CD8-positive, alpha-beta memory T cell (primary cell): ENCODE data around the gene LHPP. TPM values are rescaled to one million over a fixed set of nuclear protein-coding genes. Genes with fewer than 3 reads are reported as not detected.

ENCODE experiments used
- CTCF ChIA-PET: fragments of 350-600 bp; sonication (Branson Sonifier 250); formaldehyde crosslinking; loops from one replicate; lab custom pipeline; 2021; ENCODE audit warnings: antibody characterized with exemption; lab: Charles Lee
- POLR2A ChIA-PET: fragments of 350-600 bp; sonication (Branson Sonifier 250); formaldehyde crosslinking; loops from one replicate; lab custom pipeline; 2021; ENCODE audit warnings: antibody characterized with exemption; lab: Charles Lee
- DNase-seq, 5 donors: peaks; one replicate each; pipeline versions ENCODE4 v3.0.0 to v3.0.0-alpha.2; 2020 to 2022; ENCODE audit warnings: mixed read lengths in 1 of 5
- H3K27ac ChIP-seq: one replicate; pipeline ENCODE4 v1.7.0; 2013; ENCODE audit warnings: low read depth, mild to moderate bottlenecking, low read length, moderate library complexity
- H3K27me3 ChIP-seq: 2 replicates; pipeline ENCODE4 v1.7.0; 2013; ENCODE audit warnings: low read length, mild to moderate bottlenecking; ENCODE audit not compliant: insufficient read depth, poor library complexity, severe bottlenecking
- H3K36me3 ChIP-seq: 2 replicates; pipeline ENCODE4 v1.7.0; 2013; ENCODE audit warnings: mild to moderate bottlenecking, low read length, moderate library complexity; ENCODE audit not compliant: insufficient read depth
- H3K4me1 ChIP-seq: 2 replicates; pipeline ENCODE4 v1.7.0; 2013; ENCODE audit warnings: mild to moderate bottlenecking, low read length, moderate library complexity; ENCODE audit not compliant: insufficient read depth
- H3K4me3 ChIP-seq: 2 replicates; pipeline ENCODE4 v1.7.0; 2013; ENCODE audit warnings: mild to moderate bottlenecking, low read length
- H3K9me3 ChIP-seq: 2 replicates; pipeline ENCODE4 v1.7.0; 2013; ENCODE audit warnings: mild to moderate bottlenecking, low read length
- H3K27ac Mint-ChIP-seq, 8 donors: one replicate each; pipeline ENCODE4 v1.8.0; 2020 to 2021; ENCODE audit warnings: mixed read lengths in 8 of 8, mild to moderate bottlenecking in 6 of 8, inconsistent platforms in 3 of 8, moderate library complexity in 3 of 8
- H3K27me3 Mint-ChIP-seq, 2 donors: one replicate each; pipeline ENCODE4 v1.8.0; 2020 to 2021; ENCODE audit warnings: mixed read lengths in 2 of 2, mild to moderate bottlenecking in 1 of 2, moderate library complexity in 1 of 2
- H3K36me3 Mint-ChIP-seq, 3 donors: one replicate each; pipeline ENCODE4 v1.8.0; 2020 to 2021; ENCODE audit warnings: mixed read lengths in 3 of 3, inconsistent platforms in 1 of 3, mild to moderate bottlenecking in 1 of 3
- H3K4me1 Mint-ChIP-seq, 3 donors: one replicate each; pipeline ENCODE4 v1.8.0; 2020 to 2021; ENCODE audit warnings: mixed read lengths in 3 of 3, inconsistent platforms in 1 of 3, mild to moderate bottlenecking in 1 of 3
- H3K4me3 Mint-ChIP-seq, 7 donors: one replicate each; pipeline ENCODE4 v1.8.0; 2020 to 2021; ENCODE audit warnings: mixed read lengths in 7 of 7, mild to moderate bottlenecking in 6 of 7, moderate library complexity in 4 of 7, inconsistent platforms in 2 of 7
- H3K9me3 Mint-ChIP-seq, 5 donors: one replicate each; pipeline ENCODE4 v1.8.0; 2020 to 2022; ENCODE audit warnings: mixed read lengths in 5 of 5, mild to moderate bottlenecking in 3 of 5, moderate library complexity in 2 of 5, inconsistent platforms in 1 of 5
- polyA plus RNA-seq: library from polyadenylated mRNA; unstranded; fragments of 300-500 nt; fragmentation: Illumina TruSeq; gene quantifications from one replicate; pipeline ENCODE4 v1.2.3, GENCODE V29; 2021
- total RNA-seq, 2 experiments: library from RNA; stranded (reverse); gene quantifications; one replicate each; pipeline ENCODE4 v1.2.3, GENCODE V29; 2021

Gene LHPP
- total and polyA plus RNA-seq, 3 experiments from 2014 or later: 5.2 to 19.1 (median 6.3) TPM

- no peaks in the 10 kb centered on the region for H3K9me3 Mint-ChIP-seq
- peaks cover 4 to 11% (median 5%) of the 10 kb centered on the region in 3 donors for H3K36me3 Mint-ChIP-seq
- Histone ChIP-seq H3K27ac (no peak overlapping the region), H3K9me3 (no peaks in the 10 kb centered on the region), H3K4me3 (no peak overlapping the region), H3K36me3 (no peaks in the 10 kb centered on the region), H3K27me3 (no peaks in the 10 kb centered on the region), H3K4me1 (no peaks in the 10 kb centered on the region)
- H3K27me3 Mint-ChIP-seq: no peaks in the 10 kb centered on the region
- no peak overlapping the region for H3K27ac Mint-ChIP-seq
- ChIA-PET CTCF (no interaction called here), POLR2A (no interaction called here)
- no peak overlapping the region for H3K4me3 Mint-ChIP-seq
- DNase-seq: peak in 1 of 5 donors; percentile 11
- H3K4me1 Mint-ChIP-seq: no peaks in the 10 kb centered on the region
Measured at GRCh38 chr10:124522131-124522932, 60.7 kb downstream of the LHPP start.

- Mint-ChIP-seq H3K4me3 (no peak overlapping the region), H3K27ac (peak overlapping the region in 1 of 8 donors; percentile 33), H3K36me3 (peaks cover 4 to 7% (median 5%) of the 10 kb centered on the region in 3 donors), H3K4me1 (no peaks in the 10 kb centered on the region), H3K27me3 (no peaks in the 10 kb centered on the region), H3K9me3 (no peaks in the 10 kb centered on the region)
- Histone ChIP-seq H3K4me3 (no peak overlapping the region), H3K27ac (no peak overlapping the region), H3K36me3 (no peaks in the 10 kb centered on the region), H3K27me3 (no peaks in the 10 kb centered on the region), H3K9me3 (no peaks in the 10 kb centered on the region), H3K4me1 (no peaks in the 10 kb centered on the region)
- ChIA-PET CTCF (interaction anchor here (0.8 kb wide), 1 partner anchor 17 kb away, joined by 3 read pairs; no protein-coding TSS in a partner anchor), POLR2A (no interaction called here)
- DNase-seq: no peak
Measured at GRCh38 chr10:124522933-124523871, 61.6 kb downstream of the LHPP start.

- no peak overlapping the region for H3K4me3 Mint-ChIP-seq
Measured at GRCh38 chr10:124523901-124524300, 62.3 kb downstream of the LHPP start.

GRCh38 chr10:124524991-124525653, 63.5 kb downstream of the LHPP start:
- POLR2A ChIA-PET: no interaction called here
- H3K36me3 ChIP-seq: no peaks in the 10 kb centered on the region
- peaks cover under 1 to 1% (median under 1%) of the 10 kb centered on the region in 3 donors for H3K4me1 Mint-ChIP-seq
- CTCF ChIA-PET: interaction anchor here (0.9 kb wide), 1 partner anchor 12 kb away, joined by 3 read pairs; no protein-coding TSS in a partner anchor
- H3K27ac Mint-ChIP-seq: peak overlapping the region in 1 of 8 donors; percentile 15
- no peaks in the 10 kb centered on the region for H3K27me3 ChIP-seq
- H3K36me3 Mint-ChIP-seq: peaks cover 0 to 3% (median 2%) of the 10 kb centered on the region in 3 donors
- no peaks in the 10 kb centered on the region for H3K9me3 ChIP-seq
- H3K9me3 Mint-ChIP-seq: no peaks in the 10 kb centered on the region
- no peak overlapping the region for H3K4me3 ChIP-seq
- no peak for DNase-seq
- no peak overlapping the region for H3K4me3 Mint-ChIP-seq
- no peak overlapping the region for H3K27ac ChIP-seq
- no peaks in the 10 kb centered on the region for H3K27me3 Mint-ChIP-seq
- no peaks in the 10 kb centered on the region for H3K4me1 ChIP-seq

More at GRCh38 chr10:124523901-124524300, 62.3 kb downstream of the LHPP start:
- Mint-ChIP-seq H3K9me3 (no peaks in the 10 kb centered on the region), H3K36me3 (peaks cover 4 to 7% (median 5%) of the 10 kb centered on the region in 3 donors), H3K4me1 (no peaks in the 10 kb centered on the region), H3K27me3 (no peaks in the 10 kb centered on the region), H3K27ac (no peak overlapping the region)
- Histone ChIP-seq H3K4me1 (no peaks in the 10 kb centered on the region), H3K27me3 (no peaks in the 10 kb centered on the region), H3K4me3 (no peak overlapping the region), H3K9me3 (no peaks in the 10 kb centered on the region), H3K27ac (no peak overlapping the region), H3K36me3 (no peaks in the 10 kb centered on the region)
- ChIA-PET POLR2A (no interaction called here), CTCF (interaction anchor here (0.8 to 0.9 kb wide), 2 partner anchors 11 to 17 kb away, joined by 3 read pairs; no protein-coding TSS in a partner anchor)
- no peak for DNase-seq

- CTCF ChIA-PET: interaction anchor here (0.8 to 1.7 kb wide), 2 partner anchors 12 to 221 kb away, joined by 3 read pairs; no protein-coding TSS in a partner anchor
- H3K4me3 Mint-ChIP-seq: no peak overlapping the region
- Histone ChIP-seq H3K27me3 (no peaks in the 10 kb centered on the region), H3K4me3 (no peak overlapping the region), H3K4me1 (no peaks in the 10 kb centered on the region), H3K9me3 (no peaks in the 10 kb centered on the region), H3K36me3 (no peaks in the 10 kb centered on the region), H3K27ac (no peak overlapping the region)
- H3K4me1 Mint-ChIP-seq: peaks cover 3 to 5% (median 5%) of the 10 kb centered on the region in 3 donors
- DNase-seq: no peak
- H3K9me3 Mint-ChIP-seq: no peaks in the 10 kb centered on the region
- H3K27me3 Mint-ChIP-seq: no peaks in the 10 kb centered on the region
- H3K36me3 Mint-ChIP-seq: peaks cover 0 to 2% (median 0%) of the 10 kb centered on the region in 3 donors
- H3K27ac Mint-ChIP-seq: peak overlapping the region in 1 of 8 donors; percentile 61
- POLR2A ChIA-PET: no interaction called here
Measured at GRCh38 chr10:124525751-124526600, 64.4 kb downstream of the LHPP start.

- Histone ChIP-seq H3K36me3 (no peaks in the 10 kb centered on the region), H3K27me3 (no peaks in the 10 kb centered on the region), H3K4me1 (no peaks in the 10 kb centered on the region), H3K27ac (no peak overlapping the region), H3K4me3 (no peak overlapping the region), H3K9me3 (no peaks in the 10 kb centered on the region)
- no peak for DNase-seq
- H3K4me3 Mint-ChIP-seq: no peak overlapping the region
- H3K4me1 Mint-ChIP-seq: peaks cover 3 to 5% (median 5%) of the 10 kb centered on the region in 3 donors
- H3K36me3 Mint-ChIP-seq: peaks cover 0 to 2% (median 0%) of the 10 kb centered on the region in 3 donors
- H3K27me3 Mint-ChIP-seq: no peaks in the 10 kb centered on the region
- ChIA-PET CTCF (interaction anchor here (0.8 to 2.1 kb wide), 3 partner anchors 11 to 220 kb away, joined by 3 to 8 read pairs (median 3); no protein-coding TSS in a partner anchor), POLR2A (no interaction called here)
- H3K27ac Mint-ChIP-seq: no peak overlapping the region
- H3K9me3 Mint-ChIP-seq: no peaks in the 10 kb centered on the region
Measured at GRCh38 chr10:124526621-124527267, 65.1 kb downstream of the LHPP start.
